Epithelial cell of proximal tubule (primary cell): ENCODE data around the gene ACSS2. TPM values are rescaled to one million over a fixed set of nuclear protein-coding genes. Genes with fewer than 3 reads are reported as not detected.

Experiments used
- DNase-seq: peaks from one replicate; pipeline ENCODE4 v3.0.0-alpha.2; 2011; ENCODE audit warnings: low read depth
- H3K4me3 ChIP-seq: 2 replicates; pipeline ENCODE4 v1.5.1; 2011; ENCODE audit warnings: low read depth, mild to moderate bottlenecking, low read length
- total RNA-seq: library from RNA; depleted of rRNA; stranded (reverse); fragments of >200 nt; gene quantifications from 2 replicates; pipeline ENCODE4 v1.2.3, GENCODE V29; 2015
- TF ChIP-seq, protein P1 (sequence below): conservative IDR thresholded peaks from 2 replicates; pipeline ENCODE4 v1.5.1; 2012; ENCODE audit warnings: low read depth, mild to moderate bottlenecking, low read length

Gene ACSS2
- total RNA-seq, 1 donor from 2014 or later: 24.3 TPM

DNA sequence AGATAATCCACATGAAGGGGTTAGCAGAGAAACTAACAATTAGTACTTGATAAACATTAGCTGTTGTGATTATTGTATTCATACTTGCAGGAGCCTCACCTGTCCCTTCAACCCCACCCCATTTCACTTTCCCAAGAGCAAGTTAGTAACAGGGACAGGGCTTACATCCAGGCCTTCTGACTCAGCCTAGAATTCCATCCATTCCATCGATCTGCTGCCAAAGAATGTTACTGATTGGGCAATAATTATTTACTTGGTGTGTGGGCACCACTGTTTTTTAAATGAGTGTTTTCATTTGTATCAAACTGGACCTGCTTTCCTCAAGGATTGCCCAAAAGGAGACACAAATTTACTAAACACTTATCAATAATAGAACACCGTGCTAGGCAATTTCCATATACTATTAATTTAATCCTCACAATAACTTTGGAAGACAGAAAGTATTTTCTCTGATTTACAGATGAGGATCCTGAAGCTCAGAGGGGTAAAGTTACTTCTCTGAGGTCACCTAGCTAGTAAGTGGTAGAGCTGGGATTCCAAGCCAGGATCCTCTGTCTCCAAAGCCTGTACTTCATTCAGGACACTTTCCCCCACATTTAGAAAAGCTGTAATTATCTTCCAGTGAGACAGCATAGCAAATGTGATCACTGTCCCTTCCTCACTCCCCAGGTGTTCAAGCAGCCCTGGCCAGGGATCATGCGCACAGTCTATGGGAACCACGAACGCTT is 46.4 kb downstream of the ACSS2 start:
- H3K4me3 ChIP-seq: no peak overlapping the region
- peak; percentile 85 for DNase-seq
- TF ChIP-seq, protein P1, sequence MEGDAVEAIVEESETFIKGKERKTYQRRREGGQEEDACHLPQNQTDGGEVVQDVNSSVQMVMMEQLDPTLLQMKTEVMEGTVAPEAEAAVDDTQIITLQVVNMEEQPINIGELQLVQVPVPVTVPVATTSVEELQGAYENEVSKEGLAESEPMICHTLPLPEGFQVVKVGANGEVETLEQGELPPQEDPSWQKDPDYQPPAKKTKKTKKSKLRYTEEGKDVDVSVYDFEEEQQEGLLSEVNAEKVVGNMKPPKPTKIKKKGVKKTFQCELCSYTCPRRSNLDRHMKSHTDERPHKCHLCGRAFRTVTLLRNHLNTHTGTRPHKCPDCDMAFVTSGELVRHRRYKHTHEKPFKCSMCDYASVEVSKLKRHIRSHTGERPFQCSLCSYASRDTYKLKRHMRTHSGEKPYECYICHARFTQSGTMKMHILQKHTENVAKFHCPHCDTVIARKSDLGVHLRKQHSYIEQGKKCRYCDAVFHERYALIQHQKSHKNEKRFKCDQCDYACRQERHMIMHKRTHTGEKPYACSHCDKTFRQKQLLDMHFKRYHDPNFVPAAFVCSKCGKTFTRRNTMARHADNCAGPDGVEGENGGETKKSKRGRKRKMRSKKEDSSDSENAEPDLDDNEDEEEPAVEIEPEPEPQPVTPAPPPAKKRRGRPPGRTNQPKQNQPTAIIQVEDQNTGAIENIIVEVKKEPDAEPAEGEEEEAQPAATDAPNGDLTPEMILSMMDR: no peak

DNA sequence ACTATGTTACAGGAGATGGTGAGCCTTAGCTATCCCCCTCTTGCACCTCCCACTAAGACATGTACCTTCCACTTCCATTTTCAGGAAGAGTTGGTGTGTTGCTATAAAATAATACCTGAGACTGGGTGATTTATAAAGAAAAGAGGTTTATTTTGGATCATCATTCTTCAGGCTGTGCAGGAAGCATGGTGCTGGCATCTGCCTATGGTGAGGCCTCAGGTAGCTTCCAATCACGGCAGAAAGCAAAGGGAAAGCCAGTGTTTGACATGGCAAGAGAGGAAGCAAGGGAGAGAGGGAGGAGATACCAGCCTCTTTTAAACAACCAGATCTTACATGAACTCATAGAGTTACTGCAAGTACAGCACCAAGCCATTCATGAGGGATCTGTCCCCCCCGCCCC is 47.0 kb downstream of the ACSS2 start:
- no peak overlapping the region for H3K4me3 ChIP-seq
- DNase-seq: no peak
- TF ChIP-seq, protein P1: no peak

DNA sequence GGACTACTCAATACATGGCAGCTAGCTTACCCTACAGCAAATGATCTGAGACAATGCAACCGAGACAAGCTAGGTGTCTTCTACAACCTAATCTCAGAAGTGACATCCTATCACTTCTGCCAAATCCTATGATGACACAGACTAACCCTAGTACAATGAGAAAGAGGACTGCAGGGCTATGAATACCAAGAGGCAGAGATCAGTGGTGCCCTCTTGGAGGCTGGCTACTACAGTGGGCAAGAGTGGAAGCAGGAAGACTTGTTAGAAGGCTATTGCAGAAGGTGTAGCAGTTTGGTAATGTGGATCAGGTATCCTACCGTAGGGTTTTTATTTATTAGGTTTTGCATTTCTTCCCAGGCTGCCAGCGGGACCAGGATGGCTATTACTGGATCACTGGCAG is 48.9 kb downstream of the ACSS2 start:
- TF ChIP-seq, protein P1: no peak
- no peak overlapping the region for H3K4me3 ChIP-seq
- DNase-seq: no peak

DNA sequence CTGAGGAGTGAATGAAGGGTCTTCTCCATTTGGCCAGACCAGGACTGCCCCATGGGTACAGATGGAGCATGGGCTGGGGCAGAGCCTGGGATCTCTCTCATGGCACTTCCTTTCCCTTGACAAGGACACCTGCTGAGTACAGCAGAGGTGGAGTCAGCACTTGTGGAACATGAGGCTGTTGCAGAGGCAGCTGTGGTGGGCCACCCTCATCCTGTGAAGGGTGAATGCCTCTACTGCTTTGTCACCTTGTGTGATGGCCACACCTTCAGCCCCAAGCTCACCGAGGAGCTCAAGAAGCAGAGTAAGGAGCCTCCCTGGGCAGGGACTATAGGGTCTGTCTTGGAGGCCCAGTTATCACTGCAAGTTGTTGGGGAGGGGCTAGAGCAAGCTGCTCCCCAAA is 49.6 kb downstream of the ACSS2 start:
- TF ChIP-seq, protein P1: no peak
- no peak for DNase-seq
- no peak overlapping the region for H3K4me3 ChIP-seq

DNA sequence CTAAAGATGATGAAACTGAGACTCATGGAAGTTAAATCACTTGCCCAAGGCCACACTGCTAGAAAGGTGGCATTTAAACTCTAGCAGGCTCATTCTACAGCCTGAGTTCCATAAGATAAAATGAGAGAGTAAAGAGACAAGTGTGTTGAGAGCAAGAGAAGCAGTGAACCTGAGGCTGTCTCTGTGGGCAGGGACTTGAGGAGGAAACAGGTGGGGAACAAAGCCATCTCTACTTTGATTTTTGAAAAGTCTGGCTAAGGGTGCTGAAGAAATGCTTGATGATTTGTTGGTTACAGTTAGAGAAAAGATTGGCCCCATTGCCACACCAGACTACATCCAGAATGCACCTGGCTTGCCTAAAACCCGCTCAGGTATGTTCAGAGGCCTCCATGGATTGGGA is 50.2 kb downstream of the ACSS2 start:
- TF ChIP-seq, protein P1: no peak
- no peak overlapping the region for H3K4me3 ChIP-seq
- no peak for DNase-seq

DNA sequence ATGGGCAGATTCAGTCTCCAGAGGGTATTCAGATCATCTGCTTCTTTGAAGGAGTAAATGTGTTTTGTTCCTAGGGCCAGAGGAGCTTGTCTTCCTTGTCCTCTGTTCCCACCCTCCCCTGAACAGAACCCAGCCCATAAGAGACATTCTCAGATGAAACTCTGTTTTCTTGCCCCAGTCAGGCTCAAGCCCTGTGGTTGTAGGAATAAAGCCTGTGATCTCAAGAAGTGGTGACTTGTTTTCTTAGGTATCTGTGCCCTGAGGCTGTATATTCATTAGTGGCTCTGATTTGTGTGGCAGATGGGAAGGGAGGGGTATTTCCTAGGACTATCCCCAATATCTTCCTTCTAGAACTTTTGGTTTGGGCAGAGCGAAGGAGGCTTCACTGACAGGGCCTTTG is 51.3 kb downstream of the ACSS2 start:
- no peak for DNase-seq
- TF ChIP-seq, protein P1: no peak
- H3K4me3 ChIP-seq: no peak overlapping the region

DNA sequence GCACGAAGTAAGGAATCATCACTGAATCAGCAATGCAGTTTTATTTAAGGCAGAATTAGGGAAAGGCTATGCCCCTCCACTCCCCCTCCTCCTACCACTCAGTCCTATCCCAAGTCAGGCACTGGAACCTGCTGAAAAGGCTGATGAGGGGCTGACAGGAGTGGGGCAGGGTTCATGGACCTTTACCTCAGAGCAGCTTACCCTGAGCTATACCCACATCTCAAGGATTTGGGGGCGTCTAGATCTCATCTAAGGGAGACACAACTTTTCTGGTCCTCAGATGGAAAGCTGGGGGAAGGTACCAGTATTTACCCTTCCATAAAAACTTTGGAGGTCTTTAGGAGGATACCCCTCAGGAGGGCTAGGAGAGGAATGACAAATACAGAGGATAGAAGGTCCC is 52.0 kb downstream of the ACSS2 start:
- no peak overlapping the region for H3K4me3 ChIP-seq
- TF ChIP-seq, protein P1: no peak
- DNase-seq: no peak
